ENCODE results near the gene SECISBP2L.

The SECISBP2L gene

DNA sequence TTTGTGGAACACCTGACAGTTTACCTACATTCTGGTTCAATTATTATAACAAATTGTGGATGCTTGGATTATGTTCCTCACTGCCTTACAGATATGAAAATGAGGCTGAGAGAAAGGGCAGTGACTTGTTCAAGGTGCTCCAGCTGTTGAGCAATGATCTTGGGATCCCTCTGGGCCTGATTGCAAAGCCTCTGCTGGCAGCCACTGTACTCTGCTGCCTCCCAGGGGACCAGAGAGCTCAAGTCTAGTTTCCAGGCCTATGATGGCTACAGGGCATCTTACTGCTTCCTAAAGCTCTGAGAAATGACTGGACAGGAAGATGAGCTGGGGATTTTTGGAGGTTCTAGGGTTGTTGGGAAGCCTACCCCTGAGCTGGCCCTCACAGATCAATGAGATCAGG is 80.3 kb downstream of the SECISBP2L start:
- H3K27ac Mint-ChIP-seq: no peak overlapping the region
- peaks cover 2% of the 10 kb centered on the region for H3K36me3 Mint-ChIP-seq
- no peaks in the 10 kb centered on the region for H3K9me3 Mint-ChIP-seq
- H3K4me1 Mint-ChIP-seq: peaks cover 24% of the 10 kb centered on the region
- H3K4me3 Mint-ChIP-seq: no peak overlapping the region
- H3K27me3 Mint-ChIP-seq: peaks cover 27% of the 10 kb centered on the region

DNA sequence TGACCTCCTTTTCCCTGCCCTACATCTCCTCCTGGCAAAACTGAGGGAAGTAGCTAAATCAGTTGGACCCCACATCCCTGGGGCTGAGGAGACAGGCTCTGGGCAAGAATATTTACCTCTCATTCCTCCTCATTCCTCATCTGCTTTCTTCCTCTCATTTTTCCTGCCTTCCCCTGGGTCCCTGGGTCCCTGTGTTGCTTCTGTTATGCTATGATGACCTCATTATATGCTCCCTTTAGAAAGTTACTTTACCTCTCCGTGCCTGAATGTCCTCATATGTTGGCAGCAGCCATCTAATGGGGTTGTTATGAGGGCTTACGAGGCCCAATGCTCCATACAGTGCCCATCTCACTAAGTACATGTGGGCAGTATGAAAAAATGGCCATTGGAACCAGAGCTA is 81.3 kb downstream of the SECISBP2L start:
- peaks cover 20% of the 10 kb centered on the region for H3K27me3 Mint-ChIP-seq
- peaks cover 2% of the 10 kb centered on the region for H3K36me3 Mint-ChIP-seq
- H3K4me1 Mint-ChIP-seq: peaks cover 24% of the 10 kb centered on the region
- H3K9me3 Mint-ChIP-seq: no peaks in the 10 kb centered on the region
- peak overlapping the region; percentile 53 for H3K4me3 Mint-ChIP-seq
- no peak overlapping the region for H3K27ac Mint-ChIP-seq

DNA sequence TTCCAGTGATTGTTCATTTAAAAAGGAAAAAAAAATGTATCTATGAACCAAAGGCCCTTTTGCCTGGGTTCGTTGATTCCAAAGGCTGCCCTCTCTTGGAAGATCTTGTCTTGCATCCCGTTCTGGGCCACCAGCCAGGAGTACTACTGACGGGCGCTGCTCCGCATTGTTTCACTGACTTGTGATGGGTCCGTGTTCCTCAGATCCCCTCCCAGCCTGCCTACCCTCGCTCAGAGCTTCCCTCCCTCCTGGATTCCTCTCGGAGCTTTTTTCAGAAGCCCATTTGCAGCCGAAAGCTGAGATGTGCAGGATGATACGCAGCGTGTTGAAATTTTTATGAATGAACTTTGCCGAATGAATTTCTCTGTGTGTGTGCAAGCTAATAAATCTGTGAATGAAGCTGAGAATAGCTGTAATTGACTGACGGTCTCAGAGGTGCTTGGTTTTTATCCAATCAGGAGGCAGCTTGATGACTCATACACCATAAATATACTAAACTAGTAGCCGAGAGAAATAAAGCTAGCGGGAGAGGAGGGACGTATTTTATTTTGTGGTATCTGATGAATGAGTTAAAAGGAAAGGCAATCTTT is 82.6 kb downstream of the SECISBP2L start, which contains the start of gene SHC4:
Gene SHC4, minus strand, starts transcription at position 396 of the 590 bp plus-strand sequence. CDS start 904 bp downstream, outside the sequence.
- Mint-ChIP-seq H3K27ac (no peak within 1 kb of the TSS), H3K9me3 (no peaks in the 10 kb centered on the region), H3K27me3 (peaks cover 20% of the 10 kb centered on the region), H3K4me3 (peak within 1 kb of the TSS; percentile 83), H3K36me3 (peaks cover 2% of the 10 kb centered on the region), H3K4me1 (peaks cover 24% of the 10 kb centered on the region)

DNA sequence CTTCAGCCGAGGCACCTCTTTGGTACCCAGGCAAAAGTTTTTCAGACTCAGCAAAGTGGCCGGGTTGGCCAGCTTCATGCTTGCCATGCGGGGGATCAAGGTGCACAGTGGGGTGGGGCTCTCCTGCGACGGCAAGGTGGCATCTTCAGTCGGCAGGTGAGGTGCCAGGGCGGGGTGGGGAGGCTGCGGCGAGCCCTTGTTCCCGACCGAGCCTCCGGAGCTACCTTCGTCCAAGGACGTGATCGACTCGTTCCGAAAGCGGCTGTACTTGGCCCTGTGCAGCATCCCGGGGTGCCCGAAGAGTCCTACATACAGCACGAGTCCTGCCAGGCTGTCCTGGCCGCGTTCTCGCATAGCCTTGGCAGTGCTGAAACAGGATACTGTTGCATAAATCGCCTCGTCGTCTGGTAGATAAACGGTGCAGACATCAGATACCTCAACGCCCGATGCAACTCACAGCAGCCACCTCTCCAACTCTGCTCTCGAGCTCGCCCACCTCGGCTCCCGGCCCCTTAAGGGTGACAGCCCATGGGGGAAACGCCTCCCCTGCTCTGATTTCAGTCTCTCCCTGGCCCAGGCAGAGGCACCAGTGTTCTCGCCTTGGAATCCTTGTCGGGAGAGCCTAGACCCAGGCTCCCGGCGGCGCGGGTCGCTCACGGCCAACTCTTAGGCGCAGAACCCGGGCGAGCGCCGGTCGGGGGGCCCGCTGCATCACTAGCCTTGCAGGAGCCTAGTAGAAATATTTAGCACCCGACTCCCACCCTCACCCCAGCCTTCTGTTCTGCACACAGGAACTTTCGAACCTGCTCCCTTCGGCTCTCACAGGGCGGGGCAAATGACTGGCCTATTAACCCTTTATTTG is 83.4 kb downstream of the SECISBP2L start:
- Mint-ChIP-seq H3K4me1 (peaks cover 24% of the 10 kb centered on the region), H3K9me3 (no peaks in the 10 kb centered on the region), H3K27me3 (peaks cover 20% of the 10 kb centered on the region), H3K36me3 (peaks cover 2% of the 10 kb centered on the region), H3K27ac (no peak overlapping the region), H3K4me3 (peak overlapping the region; percentile 83)

DNA sequence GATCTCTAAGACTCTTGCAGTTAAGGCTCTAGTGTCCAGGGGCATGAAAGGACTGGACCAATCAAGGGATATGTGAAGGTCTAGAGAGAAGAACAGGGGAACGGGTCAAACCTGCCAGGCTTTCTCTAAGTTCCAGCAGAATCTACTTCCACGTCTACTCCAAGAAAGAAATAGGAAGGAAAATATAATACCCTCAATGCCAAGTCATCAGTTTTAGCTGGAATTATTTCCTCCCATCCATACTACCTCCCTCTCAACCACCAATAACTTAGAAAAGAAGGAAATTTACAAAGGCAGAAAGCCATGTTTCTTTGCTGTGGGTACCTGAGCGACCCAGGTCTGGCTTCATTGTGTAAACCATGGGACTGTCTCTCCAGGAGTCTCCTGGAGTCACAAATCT is 90.3 kb downstream of the SECISBP2L start:
- Mint-ChIP-seq H3K4me3 (no peak overlapping the region), H3K27me3 (peaks cover 3% of the 10 kb centered on the region), H3K4me1 (no peaks in the 10 kb centered on the region), H3K9me3 (no peaks in the 10 kb centered on the region), H3K36me3 (no peaks in the 10 kb centered on the region), H3K27ac (no peak overlapping the region)

DNA sequence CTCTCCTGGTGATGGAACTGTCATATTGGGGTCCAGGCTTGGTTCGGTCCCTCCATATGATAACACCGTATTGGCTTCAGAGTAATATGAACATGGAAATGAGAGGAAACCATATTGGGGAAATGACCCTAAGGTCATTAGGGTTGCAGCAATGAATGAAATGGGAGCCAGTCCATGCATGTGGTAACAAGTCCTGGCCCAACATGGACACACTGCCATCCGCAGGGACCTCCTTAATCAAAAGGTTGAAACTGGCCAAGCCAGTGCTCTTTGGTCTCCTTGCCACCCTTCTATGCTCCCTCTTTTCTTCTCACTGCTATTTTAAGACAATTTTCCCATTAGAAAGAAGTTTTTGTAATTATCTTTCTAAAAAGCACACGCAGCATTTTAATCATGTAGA is 90.9 kb downstream of the SECISBP2L start:
- H3K4me3 Mint-ChIP-seq: no peak overlapping the region
- H3K4me1 Mint-ChIP-seq: no peaks in the 10 kb centered on the region
- no peaks in the 10 kb centered on the region for H3K36me3 Mint-ChIP-seq
- no peaks in the 10 kb centered on the region for H3K9me3 Mint-ChIP-seq
- no peak overlapping the region for H3K27ac Mint-ChIP-seq
- peaks cover 3% of the 10 kb centered on the region for H3K27me3 Mint-ChIP-seq

DNA sequence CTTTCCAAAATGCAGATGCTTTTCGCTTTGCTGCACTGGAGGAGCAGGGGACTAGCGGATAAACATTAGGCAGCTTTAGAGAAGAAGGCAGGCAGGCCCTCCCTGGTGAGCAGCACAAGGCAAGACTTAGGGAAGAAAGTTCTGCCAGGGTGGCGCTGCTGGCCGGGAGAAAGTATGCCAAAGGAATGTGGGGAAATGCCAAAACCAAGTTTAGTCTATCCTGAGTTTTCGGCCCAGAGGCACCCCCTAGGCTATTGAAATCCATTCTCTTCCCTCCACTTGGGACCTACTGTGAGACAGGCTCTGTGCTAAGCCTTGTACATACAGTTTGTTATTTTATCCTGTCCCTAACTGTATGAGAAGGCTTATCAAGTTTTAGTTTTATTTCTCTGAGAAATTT is 91.7 kb downstream of the SECISBP2L start:
- Mint-ChIP-seq H3K4me3 (no peak overlapping the region), H3K9me3 (no peaks in the 10 kb centered on the region), H3K36me3 (no peaks in the 10 kb centered on the region), H3K27me3 (peaks cover 3% of the 10 kb centered on the region), H3K27ac (no peak overlapping the region), H3K4me1 (no peaks in the 10 kb centered on the region)

DNA sequence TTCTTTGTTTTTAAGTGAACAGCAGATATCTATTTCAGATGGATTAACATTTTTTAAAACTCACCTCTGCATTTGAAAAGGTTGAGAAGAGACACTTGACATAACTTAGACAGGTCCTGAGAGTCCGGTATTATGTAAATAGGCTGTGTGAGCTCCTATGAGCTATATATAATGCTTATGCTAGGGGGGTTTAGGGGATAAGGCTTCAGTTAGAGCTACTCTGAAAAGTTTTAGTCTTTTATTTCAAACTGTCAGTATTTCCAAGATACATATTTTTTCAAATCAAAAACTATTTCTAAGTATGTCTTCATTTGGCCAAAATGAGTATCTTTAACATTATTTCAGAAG is 99.4 kb downstream of the SECISBP2L start:
- no peak overlapping the region for H3K4me3 Mint-ChIP-seq
- peaks cover 10% of the 10 kb centered on the region for H3K27me3 Mint-ChIP-seq
- no peak overlapping the region for H3K27ac Mint-ChIP-seq
- no peaks in the 10 kb centered on the region for H3K9me3 Mint-ChIP-seq
- H3K4me1 Mint-ChIP-seq: peaks cover 6% of the 10 kb centered on the region
- no peaks in the 10 kb centered on the region for H3K36me3 Mint-ChIP-seq

DNA sequence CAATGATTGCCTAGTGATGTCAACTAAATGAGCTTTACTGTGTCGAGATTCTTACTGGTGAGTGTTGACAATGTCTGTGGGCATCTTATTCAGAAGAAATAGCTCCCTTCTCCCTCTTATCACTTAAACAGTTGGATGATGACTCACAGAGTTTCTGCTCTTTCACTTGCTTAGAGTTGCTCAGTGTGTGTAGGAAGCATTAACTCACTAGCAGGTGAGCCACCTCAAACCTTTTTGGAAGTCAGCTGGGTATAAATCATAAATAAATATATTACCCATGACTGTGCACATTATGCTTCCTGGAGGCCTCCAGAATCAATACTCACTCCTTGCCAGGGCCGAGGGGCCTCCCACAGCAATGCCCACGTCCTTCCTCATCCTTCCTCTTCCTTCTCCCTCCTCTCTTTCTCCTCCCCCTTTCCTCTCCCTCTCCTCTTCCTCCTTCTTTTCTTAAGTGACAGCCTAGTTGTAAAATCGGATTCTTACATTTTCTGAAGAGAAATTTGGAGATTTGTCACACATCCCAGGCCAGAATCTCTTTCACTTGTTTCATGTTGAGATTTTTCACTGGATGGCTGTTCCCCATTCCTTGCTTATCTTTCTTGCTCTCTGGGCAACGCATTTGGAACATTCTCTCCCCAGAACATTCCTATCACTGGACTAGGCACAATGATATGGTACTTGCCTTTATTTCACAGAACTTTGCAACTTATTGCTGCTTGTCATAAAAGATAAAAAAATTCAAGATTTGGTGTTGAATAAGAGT is 100.0 kb downstream of the SECISBP2L start:
- H3K4me3 Mint-ChIP-seq: no peak overlapping the region
- peaks cover 11% of the 10 kb centered on the region for H3K27me3 Mint-ChIP-seq
- H3K9me3 Mint-ChIP-seq: no peaks in the 10 kb centered on the region
- peak overlapping the region; percentile 48 for H3K27ac Mint-ChIP-seq
- peaks cover 6% of the 10 kb centered on the region for H3K4me1 Mint-ChIP-seq
- H3K36me3 Mint-ChIP-seq: no peaks in the 10 kb centered on the region

DNA sequence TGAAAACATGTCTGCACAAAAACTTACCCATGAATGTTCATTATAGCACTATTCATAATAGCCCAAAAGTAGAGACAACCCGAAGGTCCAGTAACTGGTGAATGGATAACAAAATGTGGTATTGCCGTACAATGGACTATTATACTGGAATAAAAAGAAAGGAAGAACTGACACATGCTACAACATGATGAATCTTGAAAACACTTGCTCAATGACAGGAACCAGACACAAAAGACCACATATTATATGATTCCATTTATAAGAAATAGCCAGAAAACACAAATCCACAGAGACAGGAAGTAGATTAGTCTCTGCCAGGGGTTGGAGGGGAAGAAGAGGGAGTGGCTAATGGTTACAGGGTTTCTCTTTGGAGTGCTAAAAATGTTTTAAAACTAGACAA is 100.9 kb downstream of the SECISBP2L start:
- H3K36me3 Mint-ChIP-seq: no peaks in the 10 kb centered on the region
- no peaks in the 10 kb centered on the region for H3K9me3 Mint-ChIP-seq
- peaks cover 17% of the 10 kb centered on the region for H3K27me3 Mint-ChIP-seq
- peaks cover 6% of the 10 kb centered on the region for H3K4me1 Mint-ChIP-seq
- no peak overlapping the region for H3K4me3 Mint-ChIP-seq
- no peak overlapping the region for H3K27ac Mint-ChIP-seq

DNA sequence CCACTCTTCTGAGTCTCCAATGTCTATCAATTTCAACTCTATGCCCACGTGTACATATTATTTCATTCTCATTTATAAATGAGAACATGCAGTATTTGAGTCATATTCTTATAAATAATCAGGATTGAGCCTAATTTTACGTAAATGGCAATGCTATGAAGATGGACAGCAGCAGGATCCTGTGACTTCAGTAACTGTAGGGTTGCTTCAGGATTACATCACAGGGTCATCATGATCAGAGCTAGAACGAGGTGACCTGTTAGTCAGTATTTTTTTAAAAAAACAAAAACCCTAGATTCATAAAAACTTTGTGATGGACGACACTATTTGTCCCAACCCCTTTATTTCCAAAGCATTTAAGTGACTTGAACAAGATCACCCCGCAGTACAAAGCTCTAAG is 104.3 kb downstream of the SECISBP2L start:
- H3K27ac Mint-ChIP-seq: no peak overlapping the region
- peaks cover 18% of the 10 kb centered on the region for H3K27me3 Mint-ChIP-seq
- H3K9me3 Mint-ChIP-seq: no peaks in the 10 kb centered on the region
- no peaks in the 10 kb centered on the region for H3K36me3 Mint-ChIP-seq
- no peak overlapping the region for H3K4me3 Mint-ChIP-seq
- H3K4me1 Mint-ChIP-seq: peaks cover 6% of the 10 kb centered on the region

DNA sequence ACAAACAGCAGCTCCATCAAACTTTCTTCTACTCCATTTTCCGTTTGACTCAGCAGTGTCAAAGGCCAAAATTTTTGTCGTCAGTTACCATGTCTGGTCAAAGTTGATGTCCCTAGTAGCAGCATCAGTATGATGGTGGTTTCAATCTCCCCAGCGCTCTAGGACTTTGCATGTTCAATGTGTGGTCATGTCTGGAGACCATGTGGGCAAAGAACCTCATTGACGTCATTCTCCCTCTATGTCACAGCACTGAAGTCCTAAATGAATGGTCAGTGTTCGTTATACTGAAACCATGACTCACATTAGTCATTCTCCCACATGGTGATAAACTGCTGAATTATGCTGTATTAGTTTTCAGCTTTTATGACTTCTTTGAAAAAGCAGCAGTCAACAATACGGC is 105.7 kb downstream of the SECISBP2L start:
- Mint-ChIP-seq H3K9me3 (no peaks in the 10 kb centered on the region), H3K4me3 (no peak overlapping the region), H3K36me3 (no peaks in the 10 kb centered on the region), H3K4me1 (no peaks in the 10 kb centered on the region), H3K27ac (no peak overlapping the region), H3K27me3 (peaks cover 19% of the 10 kb centered on the region)

DNA sequence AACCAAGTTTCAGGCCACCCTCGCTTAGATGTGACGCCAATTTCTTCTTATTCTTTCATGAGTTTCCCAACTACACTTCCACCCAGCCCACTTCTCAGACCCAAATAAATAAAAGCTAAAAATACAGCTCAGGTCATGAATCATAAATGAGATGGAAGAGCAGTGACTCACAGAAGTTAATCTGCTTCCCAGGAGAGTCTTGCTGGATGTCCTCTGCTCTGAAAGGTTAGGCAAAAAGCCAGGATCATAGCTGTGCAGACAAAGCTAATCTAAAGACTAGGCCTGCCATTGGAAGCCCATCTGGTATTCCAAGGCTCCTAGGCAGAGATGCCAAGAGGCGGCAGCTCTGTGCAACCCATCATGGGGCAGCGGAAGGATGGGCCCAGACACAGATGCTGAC is 106.6 kb downstream of the SECISBP2L start:
- Mint-ChIP-seq H3K27ac (no peak overlapping the region), H3K9me3 (no peaks in the 10 kb centered on the region)

More for the DNA sequence above, 106.6 kb downstream of the SECISBP2L start:
- no peaks in the 10 kb centered on the region for H3K36me3 Mint-ChIP-seq
- H3K4me1 Mint-ChIP-seq: no peaks in the 10 kb centered on the region
- H3K4me3 Mint-ChIP-seq: no peak overlapping the region
- H3K27me3 Mint-ChIP-seq: peaks cover 27% of the 10 kb centered on the region

Data from activated naive CD4-positive, alpha-beta T cell treated with anti-CD3 and anti-CD28 coated beads, Interleukin-2, amount 50 U/mL, for 24 hours (primary cell).